Heart left ventricle (tissue), 16 donors: ENCODE measurements around the gene ZNF628. TPM values are rescaled to one million over a fixed set of nuclear protein-coding genes. Genes with fewer than 3 reads are reported as not detected.
A peak's percentile ranks its signal among the peaks of the same experiment; 100 is the strongest.

Experiments used
- ATAC-seq, 4 donors: fragments of 200-7000 bp; cut with Tn5 transposase; one replicate each; pipeline ENCODE4 v1.9.1; 2020 to 2022; ENCODE audit warnings: moderate library complexity in 4 of 4, mild to moderate bottlenecking in 3 of 4, moderate number of reproducible peaks in 1 of 4
- DNase-seq, 5 donors: peaks; one replicate each; pipeline ENCODE4 v3.0.0-alpha.2; 2020
- H3K27ac ChIP-seq, 12 donors: fragments of 200-600 bp; sonication (generic) in 4 of 12; one replicate each; pipeline versions ENCODE4 v1.5.0 to v1.8.0; 2016 to 2022; ENCODE audit warnings: mild to moderate bottlenecking in 2 of 12
- H3K27me3 ChIP-seq, 9 donors: fragments of 200-600 bp; sonication (generic) in 2 of 9; one replicate each; pipeline versions ENCODE4 v1.5.1 to v1.8.0; 2016 to 2022; ENCODE audit warnings: mild to moderate bottlenecking in 3 of 9
- H3K36me3 ChIP-seq, 9 donors: fragments of 200-600 bp; sonication (generic) in 2 of 9; one replicate each; pipeline versions ENCODE4 v1.5.0 to v1.8.0; 2018 to 2022; ENCODE audit warnings: mild to moderate bottlenecking in 2 of 9
- H3K4me1 ChIP-seq, 12 donors: fragments of 200-600 bp; sonication (generic) in 4 of 12; one replicate each; pipeline versions ENCODE4 v1.5.0 to v1.8.0; 2016 to 2022; ENCODE audit warnings: mild to moderate bottlenecking in 3 of 12
- H3K4me3 ChIP-seq, 12 donors: fragments of 200-600 bp; sonication (generic) in 4 of 12; one replicate each; pipeline versions ENCODE4 v1.5.0 to v1.8.0; 2017 to 2022; ENCODE audit warnings: mild to moderate bottlenecking in 9 of 12, moderate library complexity in 4 of 12
- H3K9me3 ChIP-seq, 12 donors: fragments of 200-600 bp; sonication (generic) in 4 of 12; one replicate each; pipeline versions ENCODE4 v1.5.0 to v1.8.0; 2016 to 2022; ENCODE audit warnings: mild to moderate bottlenecking in 1 of 12
- POLR2A ChIP-seq, 2 donors: fragments of 450-650 bp; IDR thresholded peaks; one replicate each; pipeline ENCODE4 v1.6.1; 2017; ENCODE audit warnings: antibody characterized with exemption in 2 of 2, mild to moderate bottlenecking in 2 of 2, moderate library complexity in 2 of 2
- WGBS, 4 donors: extraction: QIAGEN DNeasy Blood & Tissue Kit in 2 of 4; methylation state at CpG; one replicate each; pipeline versions ENCODE4 v1.1.5 to v1.1.7; 2013 to 2018; 5-methylcytosine and 5-hydroxymethylcytosine counted together
- intact Hi-C, 10 donors: fragments of 100-400 bp; cut with DNase I; formaldehyde crosslinking; loops; one replicate each; pipeline versions ENCODE4 v1.11.1 to v1.14.2; 2022
- polyA plus RNA-seq, 2 donors: library from polyadenylated mRNA; stranded (reverse); fragments of 200-250 nt; gene quantifications; one replicate each; pipeline ENCODE4 v1.2.3, GENCODE V29; 2013
- total RNA-seq, 9 donors: library from RNA; depleted of rRNA in 2 of 9; stranded (reverse); fragments of >200 nt in 2 of 9; fragmentation: NEBNext Ultra II Directional in 3 of 9; extraction: Animal tissue kit (Norgen Biotek cat#: 25700) in 3 of 9; gene quantifications; one replicate each; pipeline versions ENCODE4 v1.1.0 to v1.2.4, GENCODE V29; 2016 to 2023
- TF ChIP-seq, protein P1 (sequence below), 12 donors: fragments of 200-600 bp; sonication (generic) in 4 of 12; IDR thresholded peaks; one replicate each; pipeline versions ENCODE4 v1.5.0 to v1.8.0; 2018 to 2022; ENCODE audit warnings: antibody characterized with exemption in 12 of 12, mild to moderate bottlenecking in 5 of 12
- donor health status: ischemic (EF 13 %, LVEDD 7.1; RV severe dilation, severe dysfunction).
- donor health status: healthy with polysubstance abuse.
- donor health status: DM: no; HTN: yes; CAD: no.
- donor health status: DM: no; HTN: no; CAD: no.
- donor health status: ischemic (EF 25% LVEDD 6.9; RV normal size, moderate dysfunction).
- donor health status: ischemic (EF 25% LVEDD 5.7; RV mildly dilated, moderate dysfunction).
- donor health status: healthy.
- donor health status: DM: yes; HTN: yes; CAD: no.
- donor health status: ischemic (EF 35%, LVEDD 5.7; RV mildly dilated, moderate dysfunction).
- donor health status: nonischemic (EF 11% LVEDD 7.7; RV severe dilation, severe dysfunction).
- donor health status: DM: yes; HTN: yes; CAD: no.
- donor health status: PGD.
- donor health status: ischemic (EF 29% LVEDD 5.4; RV normal size, mild dysfunction).
- donor health status: nonischemic (EF 23%, LVEDD 6.1; RV moderate dilation, normal function).

ZNF628 gene
- total and polyA plus RNA-seq, 11 donors: 2.3 to 10.3 (median 5.4) TPM

DNA sequence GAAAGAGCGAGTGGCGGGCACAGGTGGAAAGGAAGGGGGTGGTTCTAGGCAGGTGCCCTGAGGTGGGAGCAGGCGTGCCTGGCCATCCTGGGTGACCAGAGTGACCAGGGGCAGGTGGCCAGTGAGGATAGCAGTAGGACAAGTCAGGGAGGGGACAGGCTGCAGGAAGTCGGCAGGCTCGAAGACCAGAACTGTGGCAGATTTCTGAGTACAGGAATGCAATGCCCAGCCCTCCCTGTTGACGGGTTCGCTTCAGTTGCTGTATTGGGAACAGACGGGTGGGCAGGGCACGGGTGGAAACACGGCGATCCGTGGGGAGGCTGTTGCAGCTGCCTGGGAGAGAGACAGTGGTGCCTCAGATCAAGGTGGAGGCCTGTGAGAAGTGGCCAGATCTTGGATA, 1.9 kb downstream of the ZNF628 start:
- no peak overlapping the region for H3K27ac ChIP-seq
- TF ChIP-seq, protein P1, sequence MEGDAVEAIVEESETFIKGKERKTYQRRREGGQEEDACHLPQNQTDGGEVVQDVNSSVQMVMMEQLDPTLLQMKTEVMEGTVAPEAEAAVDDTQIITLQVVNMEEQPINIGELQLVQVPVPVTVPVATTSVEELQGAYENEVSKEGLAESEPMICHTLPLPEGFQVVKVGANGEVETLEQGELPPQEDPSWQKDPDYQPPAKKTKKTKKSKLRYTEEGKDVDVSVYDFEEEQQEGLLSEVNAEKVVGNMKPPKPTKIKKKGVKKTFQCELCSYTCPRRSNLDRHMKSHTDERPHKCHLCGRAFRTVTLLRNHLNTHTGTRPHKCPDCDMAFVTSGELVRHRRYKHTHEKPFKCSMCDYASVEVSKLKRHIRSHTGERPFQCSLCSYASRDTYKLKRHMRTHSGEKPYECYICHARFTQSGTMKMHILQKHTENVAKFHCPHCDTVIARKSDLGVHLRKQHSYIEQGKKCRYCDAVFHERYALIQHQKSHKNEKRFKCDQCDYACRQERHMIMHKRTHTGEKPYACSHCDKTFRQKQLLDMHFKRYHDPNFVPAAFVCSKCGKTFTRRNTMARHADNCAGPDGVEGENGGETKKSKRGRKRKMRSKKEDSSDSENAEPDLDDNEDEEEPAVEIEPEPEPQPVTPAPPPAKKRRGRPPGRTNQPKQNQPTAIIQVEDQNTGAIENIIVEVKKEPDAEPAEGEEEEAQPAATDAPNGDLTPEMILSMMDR (IDR thresholded peaks at IDR 0.05): no peak
- TF ChIP-seq POLR2A (IDR thresholded peaks at IDR 0.05): no peak
- WGBS, 4 donors: 83 to 86% (median 84%) methylated on average over 12 of the region's 12 CpGs
- ATAC-seq (no peak), DNase-seq (peak in 1 of 5 donors; percentile 25)
- peaks cover 0 to 23% (median 10%) of the 10 kb centered on the region in 9 donors for H3K36me3 ChIP-seq
- no peaks in the 10 kb centered on the region for H3K27me3 ChIP-seq
- intact Hi-C loops: loop anchor here in 1 of 10 donors (5.0 kb wide), 1 partner anchor 154 kb away; no protein-coding TSS in a partner anchor
- peaks cover 0 to 36% (median 19%) of the 10 kb centered on the region in 12 donors for H3K4me1 ChIP-seq
- H3K9me3 ChIP-seq: no peaks in the 10 kb centered on the region
- no peak overlapping the region for H3K4me3 ChIP-seq

DNA sequence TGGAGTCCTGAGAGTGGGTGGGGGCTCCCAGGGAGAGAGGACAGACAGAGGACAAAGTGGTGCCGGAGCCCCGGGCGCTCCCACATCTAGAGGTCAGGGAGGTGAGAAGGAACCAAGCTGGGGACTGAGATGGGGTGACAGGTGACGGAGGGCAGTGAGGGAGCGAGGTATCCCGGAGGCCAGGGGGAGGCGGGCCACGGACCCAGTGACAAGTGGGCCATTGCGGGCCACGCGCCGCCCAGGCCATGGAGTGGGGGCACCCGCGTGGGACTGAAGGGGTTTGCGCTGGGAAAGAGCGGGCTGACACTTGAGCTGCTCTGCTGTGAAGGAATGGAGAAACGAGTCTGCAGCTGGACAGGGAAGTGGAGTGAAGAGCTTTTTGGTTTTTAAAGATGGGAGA, 2.6 kb downstream of the ZNF628 start:
- ATAC-seq (no peak), DNase-seq (peak in 1 of 5 donors; percentile 24)
- no peaks in the 10 kb centered on the region for H3K9me3 ChIP-seq
- H3K27me3 ChIP-seq: no peaks in the 10 kb centered on the region
- H3K36me3 ChIP-seq: peaks cover 0 to 23% (median 10%) of the 10 kb centered on the region in 9 donors
- TF ChIP-seq POLR2A (IDR thresholded peaks at IDR 0.05): no peak
- no peak overlapping the region for H3K4me3 ChIP-seq
- peak overlapping the region in 1 of 12 donors; percentile 11 for H3K27ac ChIP-seq
- H3K4me1 ChIP-seq: peaks cover 1 to 42% (median 23%) of the 10 kb centered on the region in 12 donors
- 77 to 84% (median 81%) methylated on average over 17 of the region's 17 CpGs for WGBS, 4 donors
- intact Hi-C loops: loop anchor here in 1 of 10 donors (5.0 kb wide), 1 partner anchor 153 kb away; no protein-coding TSS in a partner anchor

DNA sequence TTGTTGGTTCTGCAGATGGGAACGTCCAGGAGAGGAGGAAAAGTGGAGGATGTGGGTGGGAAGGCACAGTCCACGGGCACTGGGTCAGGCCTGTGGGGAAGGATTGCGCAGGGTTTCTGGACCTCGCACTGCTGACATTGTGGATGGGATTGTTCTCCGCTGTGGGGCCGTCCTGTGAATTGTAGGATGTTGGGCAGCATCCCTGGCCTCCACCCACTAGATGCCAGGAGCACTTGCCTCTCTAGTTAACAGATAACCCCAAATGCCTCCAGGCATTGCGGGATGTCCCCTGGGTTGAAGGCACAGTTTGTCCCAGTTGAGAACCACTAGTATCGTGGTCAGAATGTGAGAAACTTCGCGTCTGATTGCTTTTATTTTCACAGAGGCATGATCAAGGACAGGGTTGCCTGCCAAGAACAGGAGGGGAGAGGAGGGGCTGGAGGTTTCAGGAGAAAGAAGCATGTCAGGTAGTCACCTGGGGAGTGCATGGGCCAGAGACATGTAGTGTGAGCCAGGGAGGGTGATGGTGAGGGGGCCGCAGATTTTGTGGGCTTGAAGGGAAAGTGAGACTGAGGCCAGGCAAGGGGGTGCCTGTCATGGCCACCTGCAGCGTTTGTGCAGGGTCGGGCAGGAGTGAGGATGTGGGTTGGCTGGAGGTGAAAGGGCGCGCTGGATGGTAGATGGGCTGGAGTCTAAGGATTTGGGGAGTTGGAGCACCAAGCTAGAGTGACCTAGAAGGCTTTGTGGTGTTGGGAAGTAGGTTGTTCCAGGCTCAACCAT, 3.2 kb downstream of the ZNF628 start:
- no peak for TF ChIP-seq POLR2A (IDR thresholded peaks at IDR 0.05)
- TF ChIP-seq, protein P1 (IDR thresholded peaks at IDR 0.05): no peak
- no peak overlapping the region for H3K4me3 ChIP-seq
- peaks cover 0 to 23% (median 10%) of the 10 kb centered on the region in 9 donors for H3K36me3 ChIP-seq
- WGBS, 4 donors: 69 to 76% (median 72%) methylated on average over 14 to 15 of the region's 15 CpGs
- DNase-seq (peak in 1 of 5 donors; percentile 10), ATAC-seq (no peak)
- no peaks in the 10 kb centered on the region for H3K9me3 ChIP-seq
- intact Hi-C loops: loop anchor here in 1 of 10 donors (5.0 kb wide), 1 partner anchor 153 kb away; no protein-coding TSS in a partner anchor
- peaks cover 7 to 48% (median 29%) of the 10 kb centered on the region in 12 donors for H3K4me1 ChIP-seq
- H3K27ac ChIP-seq: peak overlapping the region in 3 of 12 donors; percentile 11 to 21 (median 14)
- H3K27me3 ChIP-seq: peaks cover 0 to under 1% (median 0%) of the 10 kb centered on the region in 9 donors

DNA sequence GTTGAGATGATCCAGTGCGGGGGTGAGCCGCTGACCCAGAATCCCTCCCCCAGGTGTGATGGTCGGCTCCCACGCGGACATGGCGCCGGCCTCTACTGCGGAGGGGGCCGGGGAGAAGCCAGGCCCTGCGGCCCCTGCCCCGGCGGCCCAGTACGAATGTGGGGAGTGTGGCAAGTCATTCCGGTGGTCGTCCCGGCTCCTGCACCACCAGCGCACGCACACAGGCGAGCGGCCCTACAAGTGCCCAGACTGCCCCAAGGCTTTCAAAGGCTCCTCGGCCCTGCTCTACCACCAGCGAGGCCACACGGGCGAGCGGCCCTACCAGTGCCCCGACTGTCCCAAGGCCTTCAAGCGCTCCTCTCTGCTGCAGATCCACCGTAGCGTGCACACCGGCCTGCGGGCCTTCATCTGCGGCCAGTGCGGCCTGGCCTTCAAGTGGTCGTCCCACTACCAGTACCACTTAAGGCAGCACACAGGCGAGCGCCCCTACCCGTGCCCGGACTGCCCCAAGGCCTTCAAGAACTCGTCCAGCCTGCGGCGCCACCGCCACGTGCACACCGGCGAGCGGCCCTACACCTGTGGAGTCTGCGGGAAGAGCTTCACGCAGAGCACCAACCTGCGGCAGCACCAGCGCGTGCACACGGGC, 4.9 kb downstream of the ZNF628 start:
- peak in 1 of 5 donors; percentile 25 for DNase-seq
- intact Hi-C loops: no loop called here
- 94 to 96% (median 96%) methylated on average over 25 to 52 of the region's 52 CpGs for WGBS, 4 donors

More for the DNA sequence above, 4.9 kb downstream of the ZNF628 start:
- H3K36me3 ChIP-seq: peaks cover 0 to 23% (median 10%) of the 10 kb centered on the region in 9 donors
- H3K4me1 ChIP-seq: peaks cover 7 to 57% (median 38%) of the 10 kb centered on the region in 12 donors
- no peak overlapping the region for H3K27ac ChIP-seq
- no peak overlapping the region for H3K4me3 ChIP-seq
- peaks cover 0 to 6% (median 0%) of the 10 kb centered on the region in 9 donors for H3K27me3 ChIP-seq
- TF ChIP-seq, protein P1 (IDR thresholded peaks at IDR 0.05): no peak
- no peak for TF ChIP-seq POLR2A (IDR thresholded peaks at IDR 0.05)
- H3K9me3 ChIP-seq: no peaks in the 10 kb centered on the region
- ATAC-seq: no peak
